Activated T-cell treated with anti-CD3 and anti-CD28 coated beads, Interleukin-2, amount 50 U/mL, for 48 hours (primary cell): ENCODE data around the gene DYNLL2.
"Not testable (repeated sequence)": the region's sequence is repeated elsewhere in the genome, so short reads cannot be mapped to it uniquely, and the experiment has no call there.

Experiments
- DNase-seq, 2 experiments: peaks; one replicate each; pipeline ENCODE4 v3.0.0-alpha.2; 2020

The DYNLL2 gene

GRCh38 chr17:58073266-58073665, 10.0 kb upstream of the DYNLL2 start:
- not testable (repeated sequence) for DNase-seq

- not testable (repeated sequence) for DNase-seq
Measured at GRCh38 chr17:58074406-58074805, 8.8 kb upstream of the DYNLL2 start.

- DNase-seq = no peak
Measured at GRCh38 chr17:58079300-58080033, 3.8 kb upstream of the DYNLL2 start.

- DNase-seq = no peak
Measured at GRCh38 chr17:58081646-58082340, 1.4 kb upstream of the DYNLL2 start.

- no peak for DNase-seq
Measured at GRCh38 chr17:58082341-58082869, 814 bp upstream of the DYNLL2 start.

GRCh38 chr17:58083491-58084316, 485 bp downstream of the DYNLL2 start:
- peak; percentile 66 to 75 for DNase-seq

- DNase-seq = peak; percentile 51 to 56
Measured at GRCh38 chr17:58084317-58084981, 1.2 kb downstream of the DYNLL2 start.

GRCh38 chr17:58085039-58085715, 2.0 kb downstream of the DYNLL2 start:
- DNase-seq = no peak

GRCh38 chr17:58086953-58087352, 3.7 kb downstream of the DYNLL2 start:
- no peak for DNase-seq

GRCh38 chr17:58088624-58089023, 5.4 kb downstream of the DYNLL2 start:
- DNase-seq = no peak

GRCh38 chr17:58089111-58089510, 5.9 kb downstream of the DYNLL2 start:
- no peak for DNase-seq

GRCh38 chr17:58091024-58091567, 7.9 kb downstream of the DYNLL2 start:
- no peak for DNase-seq

- no peak for DNase-seq
Measured at GRCh38 chr17:58092101-58092796, 9.0 kb downstream of the DYNLL2 start.

GRCh38 chr17:58092797-58093385, 9.7 kb downstream of the DYNLL2 start:
- no peak for DNase-seq

- DNase-seq = no peak
Measured at GRCh38 chr17:58094118-58094517, 10.9 kb downstream of the DYNLL2 start.

- no peak for DNase-seq
Measured at GRCh38 chr17:58096892-58097291, 13.7 kb downstream of the DYNLL2 start.

GRCh38 chr17:58097384-58098088, 14.3 kb downstream of the DYNLL2 start:
- no peak for DNase-seq

GRCh38 chr17:58100506-58100905, 17.3 kb downstream of the DYNLL2 start:
- DNase-seq = no peak

GRCh38 chr17:58101898-58102297, 18.7 kb downstream of the DYNLL2 start:
- DNase-seq = not testable (repeated sequence)

- DNase-seq = no peak
Measured at GRCh38 chr17:58105093-58105492, 21.9 kb downstream of the DYNLL2 start.
